Measurements from ENCODE around the gene NUTM2D.
A peak's percentile ranks its signal among the peaks of the same experiment; 100 is the strongest.
"Not testable (repeated sequence)": the region's sequence is repeated elsewhere in the genome, so short reads cannot be mapped to it uniquely, and the experiment has no call there.

The NUTM2D gene, protein sequence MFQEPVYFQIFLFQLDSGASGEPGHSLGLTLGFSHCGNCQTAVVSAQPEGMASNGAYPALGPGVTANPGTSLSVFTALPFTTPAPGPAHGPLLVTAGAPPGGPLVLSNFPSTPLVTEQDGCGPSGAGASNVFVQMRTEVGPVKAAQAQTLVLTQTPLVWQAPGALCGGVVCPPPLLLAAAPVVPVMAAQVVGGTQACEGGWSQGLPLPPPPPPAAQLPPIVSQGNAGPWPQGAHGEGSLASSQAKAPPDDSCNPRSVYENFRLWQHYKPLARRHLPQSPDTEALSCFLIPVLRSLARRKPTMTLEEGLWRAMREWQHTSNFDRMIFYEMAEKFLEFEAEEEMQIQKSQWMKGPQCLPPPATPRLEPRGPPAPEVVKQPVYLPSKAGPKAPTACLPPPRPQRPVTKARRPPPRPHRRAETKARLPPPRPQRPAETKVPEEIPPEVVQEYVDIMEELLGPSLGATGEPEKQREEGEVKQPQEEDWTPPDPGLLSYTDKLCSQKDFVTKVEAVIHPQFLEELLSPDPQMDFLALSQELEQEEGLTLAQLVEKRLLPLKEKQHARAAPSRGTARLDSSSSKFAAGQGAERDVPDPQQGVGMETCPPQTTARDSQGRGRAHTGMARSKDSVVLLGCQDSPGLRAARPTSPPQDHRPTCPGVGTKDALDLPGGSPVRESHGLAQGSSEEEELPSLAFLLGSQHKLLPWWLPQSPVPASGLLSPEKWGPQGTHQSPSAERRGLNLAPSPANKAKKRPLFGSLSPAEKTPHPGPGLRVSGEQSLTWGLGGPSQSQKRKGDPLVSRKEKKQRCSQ

DNA sequence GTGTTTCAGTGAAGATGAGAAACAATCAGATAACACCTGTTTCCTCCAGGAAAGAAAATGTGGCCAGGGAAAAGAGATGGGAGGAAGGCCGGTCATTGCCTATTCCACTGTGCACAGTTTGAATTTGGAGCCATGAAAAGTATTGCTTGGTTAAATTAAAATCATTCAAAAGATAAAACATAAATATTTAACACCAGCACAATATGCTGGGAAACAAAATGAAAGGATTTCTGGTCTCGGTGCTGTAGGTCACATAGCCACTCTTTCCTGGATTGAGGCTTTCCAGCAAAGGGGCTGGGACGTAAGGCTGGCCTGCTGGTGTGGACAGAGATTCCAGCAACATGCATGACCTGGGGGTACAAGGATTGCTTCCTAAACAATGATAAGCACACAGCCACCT, at the start of gene NUTM2D:
Gene NUTM2D (plus strand): TSS at position 301 of the 400 bp plus-strand sequence. CDS start 522 bp downstream, outside the sequence.
- DNase-seq (ENCODE audit: low read depth) = not testable (repeated sequence)

DNA sequence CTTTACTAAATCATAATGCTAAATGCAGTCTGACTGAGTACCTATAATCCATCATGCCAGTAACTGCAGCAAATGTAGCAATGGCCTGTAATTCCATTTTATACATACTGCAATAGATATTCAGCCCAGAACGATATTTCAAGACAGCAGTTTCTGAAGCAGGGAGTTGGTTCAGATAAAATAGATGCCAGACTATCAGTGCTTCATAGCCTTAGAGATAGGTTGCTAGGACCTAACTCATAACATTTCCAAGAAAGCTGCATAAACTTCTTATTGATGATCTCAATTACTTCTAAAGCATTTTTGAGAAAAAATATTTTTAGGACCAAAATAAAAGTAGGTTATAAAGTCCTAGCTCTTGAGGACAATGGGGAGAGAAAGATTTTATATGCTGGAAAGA, 48.8 kb upstream of the NUTM2D start:
- DNase-seq (ENCODE audit: low read depth) = not testable (repeated sequence)

DNA sequence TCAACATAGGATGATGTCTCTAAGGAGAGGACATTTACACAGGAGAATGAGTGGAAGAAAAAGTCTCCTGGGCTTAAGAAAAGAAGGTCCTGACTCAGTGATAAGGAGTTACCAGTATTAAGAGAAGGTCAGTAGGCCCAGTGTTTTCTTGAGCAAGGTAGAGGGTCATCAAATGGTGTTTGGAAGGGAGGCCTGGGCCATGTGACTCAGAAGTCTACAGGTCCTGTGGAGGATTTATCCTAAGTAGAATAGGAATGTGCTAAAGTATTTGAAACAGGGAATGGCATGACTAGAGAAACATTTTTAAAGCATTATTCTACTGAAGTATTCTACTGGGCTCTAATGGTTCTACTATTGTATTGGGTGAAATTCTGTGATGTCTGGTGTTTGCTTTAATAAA, 47.9 kb upstream of the NUTM2D start:
- not testable (repeated sequence) for DNase-seq (ENCODE audit: low read depth)

DNA sequence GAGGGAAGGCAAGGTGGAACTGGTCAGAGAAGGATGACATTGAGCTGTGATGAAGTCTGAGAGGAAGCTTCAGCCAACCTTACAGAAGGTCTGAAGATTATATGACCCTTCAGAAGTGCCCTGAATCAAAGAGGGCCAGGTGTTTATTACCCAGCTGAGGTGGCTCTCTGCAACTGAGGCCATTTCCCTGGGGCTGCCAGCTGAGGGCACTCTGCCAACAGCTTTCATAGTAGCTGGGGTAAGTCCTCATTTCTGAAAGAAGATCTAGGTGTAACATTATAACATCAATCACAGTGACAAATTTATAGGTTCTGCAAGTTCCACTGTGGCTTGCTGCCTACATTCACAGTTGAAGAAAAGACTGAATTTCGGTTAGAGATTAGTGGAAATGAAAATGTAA, 46.0 kb upstream of the NUTM2D start:
- not testable (repeated sequence) for DNase-seq (ENCODE audit: low read depth)

DNA sequence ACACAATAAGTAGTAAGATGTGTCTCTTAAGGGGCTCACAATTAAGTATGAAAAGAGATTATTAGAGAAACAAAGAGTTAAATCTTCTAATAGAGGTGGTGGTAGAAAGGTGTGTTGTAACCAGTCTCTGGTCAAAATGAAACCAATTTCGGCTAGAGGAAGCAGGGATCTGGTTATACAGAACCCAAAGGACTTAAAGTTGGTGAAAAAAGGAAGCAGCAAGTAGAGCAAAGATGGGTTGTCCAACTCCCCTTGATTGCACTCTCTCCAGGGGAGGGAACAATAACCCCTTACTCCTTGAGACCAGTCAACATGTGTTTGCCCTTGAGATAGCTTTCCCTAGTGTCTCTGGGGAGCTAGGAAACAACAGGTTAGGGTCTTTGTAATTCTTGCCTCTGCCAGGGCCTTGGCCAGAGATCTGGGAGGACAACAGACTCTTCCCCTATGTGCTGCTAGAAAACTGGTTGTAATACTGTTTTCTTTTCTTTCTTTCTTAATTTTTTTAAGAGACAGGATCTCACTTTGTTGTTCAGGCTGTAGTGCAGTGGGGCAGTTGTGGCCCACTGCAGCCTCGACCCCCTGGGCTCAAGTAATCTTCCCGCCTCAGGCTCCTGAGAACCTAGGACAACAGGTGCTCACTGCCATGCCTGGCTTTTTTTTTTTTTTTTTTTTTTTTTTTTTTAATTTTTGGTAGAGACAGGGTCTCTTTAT, 43.7 kb upstream of the NUTM2D start:
- DNase-seq (ENCODE audit: low read depth) = not testable (repeated sequence)

DNA sequence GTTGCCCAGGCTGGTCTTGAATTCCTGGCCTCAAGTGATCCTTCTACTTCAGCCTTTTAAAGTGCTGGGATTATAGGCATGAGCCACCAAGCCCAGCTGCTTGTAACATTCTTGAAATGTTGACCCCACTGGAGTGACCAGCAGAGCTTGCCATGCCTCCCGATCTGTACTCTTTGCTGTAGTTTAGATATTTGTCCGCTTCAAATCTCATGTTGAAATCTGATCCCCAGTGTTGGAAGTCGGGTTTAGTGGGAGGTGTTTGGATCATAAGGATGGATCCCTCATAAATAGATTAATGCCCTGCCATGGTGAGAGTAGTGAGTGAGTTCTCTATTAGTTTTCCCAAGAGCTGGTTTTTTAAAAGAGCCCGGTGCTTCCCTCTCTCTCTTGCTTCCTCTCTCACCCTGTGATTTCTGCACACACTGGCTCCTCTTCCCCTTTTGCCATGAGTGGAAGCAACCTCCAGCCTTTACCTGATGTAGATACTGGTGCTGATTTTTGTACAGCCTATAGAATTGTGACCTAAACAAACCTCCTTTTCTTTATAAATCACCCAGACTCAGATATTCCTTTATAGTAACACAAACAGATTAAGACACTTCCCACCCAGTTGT, 43.1 kb upstream of the NUTM2D start:
- DNase-seq (ENCODE audit: low read depth) = not testable (repeated sequence)

DNA sequence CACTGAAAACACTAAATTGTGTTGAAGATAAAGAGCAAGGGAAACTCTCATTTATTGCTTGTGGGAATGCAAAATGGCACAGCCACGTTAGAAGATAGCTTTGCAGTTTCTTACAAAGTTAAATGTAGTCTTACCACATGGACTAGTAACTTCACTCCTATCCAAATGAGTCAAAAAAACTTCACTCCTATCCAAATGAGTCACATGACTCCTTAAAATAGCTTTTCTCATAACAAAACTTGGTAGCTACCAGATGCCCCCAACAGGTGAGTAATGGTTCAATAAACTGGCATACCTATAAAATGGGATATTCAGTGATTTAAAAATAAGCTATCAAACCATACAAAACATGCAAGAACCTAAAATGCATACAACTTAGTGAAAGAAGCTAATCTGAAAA, 36.0 kb upstream of the NUTM2D start:
- not testable (repeated sequence) for DNase-seq (ENCODE audit: low read depth)

DNA sequence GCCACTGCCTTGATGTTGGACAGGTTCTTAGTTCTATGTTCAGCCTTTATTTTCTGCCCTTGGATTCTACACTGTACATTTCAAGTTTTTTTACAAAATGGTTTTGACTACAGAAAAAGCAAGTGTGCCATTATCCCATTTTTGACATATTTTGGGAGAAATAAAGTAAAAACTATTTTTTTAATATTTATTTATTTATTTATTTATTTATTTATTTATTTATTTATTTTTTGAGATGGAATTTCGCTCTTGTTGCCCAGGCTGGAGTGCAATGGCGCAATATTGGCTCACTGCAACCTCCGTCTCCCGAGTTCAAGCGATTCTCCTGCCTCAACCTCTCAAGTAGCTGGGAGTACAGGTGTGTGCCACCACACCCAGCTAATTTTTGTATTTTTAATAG, 33.0 kb upstream of the NUTM2D start:
- DNase-seq (ENCODE audit: low read depth) = not testable (repeated sequence)

DNA sequence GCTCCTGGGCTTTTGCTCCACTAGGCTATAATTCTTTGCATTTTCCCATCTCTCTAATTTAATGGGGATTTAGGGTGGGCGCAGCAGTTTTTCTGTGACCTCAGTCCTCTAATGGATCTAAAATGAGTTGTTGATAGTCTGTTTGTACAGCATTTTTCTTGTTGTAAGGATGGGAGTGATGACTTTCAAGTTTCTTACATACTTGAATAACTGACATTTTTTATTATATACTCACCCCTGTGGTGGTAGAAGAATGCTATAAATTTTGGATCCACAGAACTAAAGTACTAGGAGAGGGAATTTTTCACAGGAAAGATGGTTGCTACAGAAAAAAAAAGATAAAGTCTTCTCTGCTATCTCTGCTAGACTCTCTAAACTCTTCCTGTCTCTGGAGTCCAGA, 29.6 kb upstream of the NUTM2D start:
- not testable (repeated sequence) for DNase-seq (ENCODE audit: low read depth)

DNA sequence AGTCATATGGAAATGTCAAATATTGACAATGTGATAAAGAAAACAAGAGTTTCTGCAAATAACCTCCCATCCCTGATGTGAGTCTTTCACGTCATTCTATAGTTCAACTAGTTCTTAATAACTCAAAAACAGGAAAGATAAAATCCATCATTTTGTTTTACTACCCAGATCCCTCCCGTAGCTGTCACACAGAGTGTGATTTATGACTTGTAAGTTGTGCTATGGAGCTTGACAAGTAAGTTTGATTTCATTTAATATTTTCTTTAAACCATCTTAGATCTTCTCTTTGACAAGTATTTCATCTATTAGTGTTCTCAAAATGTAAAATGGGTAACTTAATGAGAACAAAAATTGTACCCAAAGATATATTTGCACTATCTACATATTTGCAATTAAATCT, 28.4 kb upstream of the NUTM2D start:
- not testable (repeated sequence) for DNase-seq (ENCODE audit: low read depth)

DNA sequence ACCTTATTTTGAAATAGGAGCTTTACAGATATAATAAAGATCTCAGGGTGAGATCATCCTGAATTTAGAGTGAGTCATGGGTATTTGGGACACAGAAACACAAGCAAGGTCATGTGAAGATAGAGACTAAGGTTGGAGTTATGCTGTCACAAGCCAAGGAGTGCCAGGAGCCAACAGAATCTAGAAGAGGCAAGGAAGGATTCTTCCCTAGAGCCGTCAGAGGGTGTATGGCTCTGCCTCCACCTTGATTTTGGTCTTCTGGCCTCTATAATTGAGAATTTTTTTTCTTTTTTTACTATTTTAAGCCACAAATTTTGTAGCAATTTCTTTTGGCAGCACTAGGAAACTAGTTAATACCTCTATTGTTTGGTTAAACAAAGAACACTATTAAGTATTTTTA, 24.9 kb upstream of the NUTM2D start:
- not testable (repeated sequence) for DNase-seq (ENCODE audit: low read depth)

DNA sequence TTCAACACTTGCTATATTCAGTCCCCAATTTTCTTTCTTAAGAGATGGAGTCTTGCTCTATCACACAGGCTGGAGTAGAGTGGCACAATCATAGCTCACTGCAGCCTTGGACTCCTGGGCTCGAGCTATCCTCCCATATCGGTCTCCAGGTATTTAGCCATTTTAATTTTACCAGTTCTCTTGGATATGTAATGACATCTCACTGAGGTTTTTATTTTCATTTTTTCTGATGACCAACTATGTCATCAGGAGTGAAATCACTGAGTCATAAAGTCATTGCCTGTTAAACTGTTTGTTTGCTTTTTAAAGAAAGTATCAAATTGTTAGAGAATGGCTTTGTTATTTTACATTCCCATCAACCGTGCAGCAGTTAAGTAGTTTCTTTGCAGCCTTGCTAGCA, 17.1 kb upstream of the NUTM2D start:
- DNase-seq (ENCODE audit: low read depth) = not testable (repeated sequence)

DNA sequence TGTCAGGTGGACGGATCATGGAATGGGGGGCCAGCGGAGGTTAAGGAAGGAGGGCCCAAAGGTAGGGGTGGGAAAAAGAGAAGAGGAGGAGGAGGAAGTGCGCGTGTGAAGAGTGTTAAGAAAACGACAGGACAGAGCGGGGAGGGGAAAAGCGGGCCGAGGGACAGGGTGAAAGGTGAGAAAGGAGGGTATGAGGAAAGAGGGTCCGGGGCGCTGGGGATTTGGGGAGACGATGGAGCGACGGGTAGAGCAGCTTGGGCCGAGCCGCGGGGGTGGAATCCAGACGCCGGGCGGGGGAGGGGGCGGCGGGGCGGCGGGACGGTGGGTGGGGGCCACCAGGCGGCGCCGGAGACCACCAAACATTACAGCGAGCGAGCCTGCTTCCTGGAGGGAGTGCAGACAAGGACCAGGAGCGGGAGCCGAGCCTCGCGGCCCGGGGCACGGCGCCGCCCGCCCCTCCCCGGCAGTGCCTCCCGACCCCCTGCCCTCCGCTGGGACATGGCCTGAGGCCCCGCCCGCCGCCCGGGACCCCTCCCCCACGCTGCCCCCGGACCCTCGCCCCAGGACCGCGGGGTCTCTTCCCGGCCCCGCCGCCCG, 15.9 kb upstream of the NUTM2D start:
- DNase-seq (ENCODE audit: low read depth) = not testable (repeated sequence)

DNA sequence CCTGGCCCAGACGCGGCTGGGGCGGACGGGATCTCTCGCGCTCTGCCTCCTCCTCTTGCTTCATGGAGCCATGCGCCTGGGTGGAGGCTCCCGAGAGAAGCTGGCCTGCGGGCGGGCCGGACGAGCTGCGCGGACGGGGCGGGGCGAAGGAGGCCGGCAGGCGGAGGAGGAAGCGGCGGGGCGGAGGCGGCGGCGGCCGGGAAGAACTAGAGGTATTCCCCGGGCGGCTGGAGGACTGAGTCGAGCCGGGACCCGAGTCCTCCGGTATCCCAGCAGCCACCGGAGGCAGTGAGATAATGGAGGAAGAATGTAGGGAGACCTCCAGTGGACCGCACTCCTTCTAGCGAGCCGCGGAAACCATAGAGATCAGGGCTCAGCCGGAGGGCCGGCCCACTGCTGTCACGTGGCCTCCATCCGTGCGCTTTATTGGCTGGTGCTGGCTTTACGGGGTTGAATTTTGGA, 15.3 kb upstream of the NUTM2D start:
- peak; percentile 39 for DNase-seq (ENCODE audit: low read depth)

DNA sequence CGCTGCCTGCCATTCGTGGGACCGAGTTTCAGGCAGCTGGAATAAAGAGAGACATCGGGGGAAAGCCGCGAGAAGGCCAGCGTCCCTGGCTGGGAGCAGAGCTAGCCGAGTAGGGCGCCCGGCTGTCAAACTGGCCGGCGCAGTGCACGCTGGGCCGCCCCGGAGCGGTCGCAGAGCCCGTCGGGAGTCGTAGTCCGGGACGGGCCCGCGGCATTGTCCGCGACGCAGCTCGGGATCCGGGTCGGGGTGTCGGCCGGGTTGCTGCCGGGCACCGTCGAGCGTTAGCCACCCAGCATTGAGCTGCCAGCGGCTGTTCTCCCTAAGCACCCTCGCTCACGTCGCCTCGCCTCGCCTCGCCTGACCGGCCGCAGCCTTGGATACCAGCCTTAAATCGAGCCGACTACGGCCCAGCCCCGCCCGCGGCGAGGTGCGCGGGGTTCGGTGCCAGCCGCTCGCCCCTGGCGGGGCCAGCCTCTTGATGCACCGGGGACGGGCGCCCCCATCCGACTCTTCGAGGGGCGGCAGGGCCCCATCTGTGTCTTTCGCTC, 14.8 kb upstream of the NUTM2D start:
- peak; percentile 29 for DNase-seq (ENCODE audit: low read depth)

DNA sequence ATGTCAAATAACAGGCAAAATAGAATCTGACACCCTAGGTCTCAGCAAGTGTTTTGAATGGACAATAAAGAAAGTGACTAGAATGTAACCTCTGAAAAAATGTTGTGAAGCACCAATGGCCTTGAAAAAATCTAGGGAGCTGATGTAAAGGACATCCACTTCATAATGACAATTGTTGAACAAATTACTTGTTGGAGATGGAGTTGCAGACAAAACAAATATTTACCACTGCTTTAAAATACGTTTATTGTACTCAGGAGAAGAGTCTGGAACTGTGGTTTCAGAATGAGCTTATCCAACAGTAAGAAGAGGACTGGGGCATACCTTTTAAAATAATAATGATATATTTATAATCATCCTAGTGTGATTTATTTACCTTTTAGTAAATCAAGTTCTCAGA, 11.8 kb upstream of the NUTM2D start:
- DNase-seq (ENCODE audit: low read depth) = not testable (repeated sequence)

DNA sequence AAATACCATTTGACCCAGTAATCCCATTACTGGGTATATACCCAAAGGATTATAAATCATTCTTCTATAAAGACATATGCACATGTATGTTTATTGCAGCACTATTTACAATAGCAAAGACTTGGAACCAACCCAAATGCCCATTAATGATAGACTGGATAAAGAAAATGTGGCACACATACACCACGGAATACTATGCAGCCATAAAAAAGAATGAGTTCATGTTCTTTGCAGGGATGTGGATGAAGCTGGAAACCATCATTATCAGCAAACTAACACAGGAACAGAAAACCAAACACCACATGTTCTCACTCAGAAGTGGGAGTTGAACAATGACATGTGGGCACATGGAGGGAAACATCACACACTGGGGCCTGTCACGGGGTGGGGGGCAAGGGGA, 7.4 kb upstream of the NUTM2D start:
- not testable (repeated sequence) for DNase-seq (ENCODE audit: low read depth)

DNA sequence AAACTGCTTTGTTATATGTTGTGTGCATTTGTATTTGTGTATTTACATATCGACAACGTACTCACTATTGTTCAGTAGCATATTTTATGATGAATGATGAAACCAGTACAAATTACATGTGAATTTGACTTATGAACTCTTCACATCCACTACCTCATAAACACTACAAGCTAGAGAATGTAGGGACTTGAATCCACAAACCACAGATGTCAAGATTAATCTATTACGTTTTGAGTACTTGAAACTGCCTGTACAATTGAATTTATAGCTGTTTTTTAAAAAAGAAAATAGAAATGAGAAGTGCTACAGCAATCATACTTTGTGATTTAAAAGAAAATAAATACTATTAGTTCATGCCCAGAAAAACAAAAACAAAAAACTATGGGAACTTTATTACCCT, 4.7 kb upstream of the NUTM2D start:
- not testable (repeated sequence) for DNase-seq (ENCODE audit: low read depth)

DNA sequence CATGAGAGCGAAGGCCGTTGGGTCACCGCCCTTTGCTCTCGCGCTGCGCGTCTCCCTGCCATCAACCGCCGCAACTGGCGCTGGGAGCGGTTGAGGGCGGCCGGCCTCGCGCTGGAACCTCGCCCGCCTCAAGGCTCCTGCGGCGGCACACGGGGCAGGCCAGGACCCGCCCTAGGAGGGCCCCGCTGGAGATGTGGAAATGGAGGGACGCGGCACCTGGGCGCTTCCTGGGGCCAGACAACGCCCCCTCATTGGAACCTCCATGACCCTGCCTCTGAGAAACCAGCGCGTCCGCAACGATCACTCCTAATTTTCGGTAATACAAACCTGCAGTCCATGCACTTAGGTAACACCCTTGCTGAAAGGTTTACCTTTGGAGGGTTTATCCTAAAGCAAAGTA, 2.4 kb upstream of the NUTM2D start:
- not testable (repeated sequence) for DNase-seq (ENCODE audit: low read depth)

DNA sequence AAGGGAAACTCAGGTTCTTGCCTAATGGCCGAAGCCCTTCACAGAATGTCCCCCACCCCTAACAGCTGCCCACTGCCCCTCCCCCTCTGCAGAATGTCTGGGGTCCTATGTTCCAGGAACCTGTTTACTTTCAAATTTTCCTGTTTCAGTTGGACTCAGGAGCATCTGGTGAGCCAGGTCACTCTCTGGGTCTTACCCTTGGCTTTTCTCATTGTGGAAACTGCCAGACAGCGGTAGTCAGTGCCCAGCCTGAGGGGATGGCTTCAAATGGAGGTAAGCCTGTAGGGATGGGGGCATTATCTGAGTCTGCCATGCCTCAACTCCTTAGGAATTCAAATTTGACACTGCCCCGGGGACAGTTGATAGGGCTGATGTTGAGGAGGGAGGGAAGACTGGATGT, 615 bp downstream of the NUTM2D start:
- DNase-seq (ENCODE audit: low read depth) = not testable (repeated sequence)

DNA sequence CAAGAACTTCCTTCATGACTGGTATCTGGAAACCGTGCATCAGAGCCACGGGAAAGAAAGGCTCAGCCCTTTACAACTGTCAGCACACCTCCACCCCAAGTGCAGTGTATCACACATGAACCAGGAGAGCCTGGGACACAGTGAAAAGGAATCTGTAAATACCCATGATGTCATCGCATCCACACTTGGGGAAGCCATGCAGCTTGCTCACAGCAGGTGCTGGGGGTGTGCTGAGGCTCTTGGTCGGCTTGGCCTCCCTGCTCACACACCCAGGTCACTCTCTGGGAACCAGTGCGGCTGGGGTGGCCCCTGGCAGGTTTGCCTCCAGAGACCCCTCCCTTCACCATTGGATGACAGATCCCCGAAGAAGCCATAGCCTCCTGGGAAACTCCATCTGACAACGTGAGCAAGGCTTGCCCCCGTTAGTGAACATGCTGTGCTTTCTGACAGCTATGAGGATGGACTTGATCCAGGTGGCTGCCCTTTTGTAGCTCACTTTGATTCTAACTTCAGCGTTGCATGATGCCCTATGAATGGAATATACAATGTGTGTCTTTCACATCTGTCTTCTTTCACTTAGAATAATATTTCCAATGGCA, 12.1 kb downstream of the NUTM2D start:
- DNase-seq (ENCODE audit: low read depth) = not testable (repeated sequence)

All from CMK (cell line).